Tibial artery (tissue), 4 donors: ENCODE results near the gene CMKLR1.

Experiments
- DNase-seq, 2 donors: peaks; one replicate each; pipeline ENCODE4 v3.0.0-alpha.2; 2019
- H3K27ac ChIP-seq, 2 donors: fragments of 200-600 bp; sonication (generic) in 1 of 2; 1 replicate in 1 of 2; 2 replicates in 1 of 2; pipeline ENCODE4 v1.5.1; 2018 to 2019; ENCODE audit warnings: mild to moderate bottlenecking in 1 of 2
- H3K27me3 ChIP-seq, 2 donors: fragments of 200-600 bp; sonication (generic) in 1 of 2; one replicate each; pipeline versions ENCODE4 v1.5.1 to v1.6.0; 2016 to 2019
- H3K36me3 ChIP-seq, 3 donors: fragments of 200-600 bp; sonication (generic) in 2 of 3; one replicate each; pipeline ENCODE4 v1.5.1; 2016 to 2019; ENCODE audit warnings: mild to moderate bottlenecking in 2 of 3
- H3K4me1 ChIP-seq, 4 donors: fragments of 200-600 bp; sonication (generic) in 2 of 4; 1 replicate in 3 of 4; 2 replicates in 1 of 4; pipeline ENCODE4 v1.5.1; 2016 to 2019
- H3K4me3 ChIP-seq, 2 donors: fragments of 200-600 bp; sonication (generic) in 1 of 2; 1 replicate in 1 of 2; 2 replicates in 1 of 2; pipeline ENCODE4 v1.5.1; 2018 to 2019; ENCODE audit warnings: mild to moderate bottlenecking in 2 of 2
- H3K9me3 ChIP-seq, 3 donors: fragments of 200-600 bp; sonication (generic) in 1 of 3; one replicate each; pipeline ENCODE4 v1.5.1; 2016 to 2019
- CTCF ChIP-seq, 2 experiments: fragments of 200-600 bp in 1 of 2; fragments of 450-650 bp in 1 of 2; IDR thresholded peaks; one replicate each; pipeline ENCODE4 v1.5.1; 2017 to 2019; ENCODE audit warnings: antibody characterized with exemption in 2 of 2, mild to moderate bottlenecking in 1 of 2, moderate library complexity in 1 of 2
- intact Hi-C: fragments of 100-400 bp; cut with DNase I; formaldehyde crosslinking; loops from one replicate; pipeline ENCODE4 v1.15.0; 2023; ENCODE audit warnings: low total_unique reads

CMKLR1 gene

GRCh38 chr12:108380382-108380781 is 41.3 kb upstream of the CMKLR1 start:
- no peaks in the 10 kb centered on the region for H3K4me1 ChIP-seq
- H3K4me3 ChIP-seq = no peak overlapping the region
- H3K27ac ChIP-seq = no peak overlapping the region
- DNase-seq = no peak
- H3K9me3 ChIP-seq = peaks cover 0 to 11% (median 5%) of the 10 kb centered on the region in 3 donors
- intact Hi-C loops = no loop called here
- no peaks in the 10 kb centered on the region for H3K27me3 ChIP-seq
- H3K36me3 ChIP-seq = no peaks in the 10 kb centered on the region
- no peak for TF ChIP-seq CTCF (IDR thresholded peaks at IDR 0.05)

- no peak overlapping the region for H3K27ac ChIP-seq
- no peak overlapping the region for H3K4me3 ChIP-seq
- H3K36me3 ChIP-seq = no peaks in the 10 kb centered on the region
- H3K4me1 ChIP-seq = no peaks in the 10 kb centered on the region
- peaks cover 0 to 6% (median 5%) of the 10 kb centered on the region in 3 donors for H3K9me3 ChIP-seq
- no peak for TF ChIP-seq CTCF (IDR thresholded peaks at IDR 0.05)
- no peaks in the 10 kb centered on the region for H3K27me3 ChIP-seq
- intact Hi-C loops = no loop called here
- DNase-seq = no peak
Observed at GRCh38 chr12:108379823-108380222, 40.7 kb upstream of the CMKLR1 start.

GRCh38 chr12:108378926-108379325 is 39.8 kb upstream of the CMKLR1 start:
- no peak for TF ChIP-seq CTCF (IDR thresholded peaks at IDR 0.05)
- H3K36me3 ChIP-seq = no peaks in the 10 kb centered on the region
- intact Hi-C loops = no loop called here
- no peaks in the 10 kb centered on the region for H3K4me1 ChIP-seq
- H3K9me3 ChIP-seq = peaks cover 0 to 2% (median 0%) of the 10 kb centered on the region in 3 donors
- H3K27ac ChIP-seq = no peak overlapping the region
- no peak overlapping the region for H3K4me3 ChIP-seq
- no peaks in the 10 kb centered on the region for H3K27me3 ChIP-seq
- DNase-seq = no peak

- no peak overlapping the region for H3K4me3 ChIP-seq
- H3K9me3 ChIP-seq = peaks cover 0 to 5% (median 0%) of the 10 kb centered on the region in 3 donors
- peaks cover 0 to 2% (median under 1%) of the 10 kb centered on the region in 4 donors for H3K4me1 ChIP-seq
- no peaks in the 10 kb centered on the region for H3K36me3 ChIP-seq
- no peak for DNase-seq
- H3K27ac ChIP-seq = no peak overlapping the region
- intact Hi-C loops = no loop called here
- H3K27me3 ChIP-seq = no peaks in the 10 kb centered on the region
- no peak for TF ChIP-seq CTCF (IDR thresholded peaks at IDR 0.05)
Observed at GRCh38 chr12:108377260-108377659, 38.1 kb upstream of the CMKLR1 start.

- no peak overlapping the region for H3K27ac ChIP-seq
- H3K27me3 ChIP-seq = no peaks in the 10 kb centered on the region
- intact Hi-C loops = no loop called here
- no peaks in the 10 kb centered on the region for H3K36me3 ChIP-seq
- no peak overlapping the region for H3K4me3 ChIP-seq
- no peak for DNase-seq
- peaks cover 0 to 13% (median 3%) of the 10 kb centered on the region in 4 donors for H3K4me1 ChIP-seq
- H3K9me3 ChIP-seq = peaks cover 0 to 5% (median 0%) of the 10 kb centered on the region in 3 donors
- no peak for TF ChIP-seq CTCF (IDR thresholded peaks at IDR 0.05)
Observed at GRCh38 chr12:108375986-108376663, 37.0 kb upstream of the CMKLR1 start.
